GM10847 (cell line): ENCODE data around the gene LTBP4.

Experiments used
- POLR2A ChIP-seq: IDR thresholded peaks from 2 replicates; pipeline ENCODE4 v1.6.1; 2011; ENCODE audit not compliant: insufficient read length; ENCODE audit errors: extremely low read depth

The LTBP4 gene

GRCh38 chr19:40627486-40628279 is 26.5 kb downstream of the LTBP4 start:
- TF ChIP-seq POLR2A: no peak

GRCh38 chr19:40629346-40629745 is 28.2 kb downstream of the LTBP4 start:
- TF ChIP-seq POLR2A: no peak

DNA sequence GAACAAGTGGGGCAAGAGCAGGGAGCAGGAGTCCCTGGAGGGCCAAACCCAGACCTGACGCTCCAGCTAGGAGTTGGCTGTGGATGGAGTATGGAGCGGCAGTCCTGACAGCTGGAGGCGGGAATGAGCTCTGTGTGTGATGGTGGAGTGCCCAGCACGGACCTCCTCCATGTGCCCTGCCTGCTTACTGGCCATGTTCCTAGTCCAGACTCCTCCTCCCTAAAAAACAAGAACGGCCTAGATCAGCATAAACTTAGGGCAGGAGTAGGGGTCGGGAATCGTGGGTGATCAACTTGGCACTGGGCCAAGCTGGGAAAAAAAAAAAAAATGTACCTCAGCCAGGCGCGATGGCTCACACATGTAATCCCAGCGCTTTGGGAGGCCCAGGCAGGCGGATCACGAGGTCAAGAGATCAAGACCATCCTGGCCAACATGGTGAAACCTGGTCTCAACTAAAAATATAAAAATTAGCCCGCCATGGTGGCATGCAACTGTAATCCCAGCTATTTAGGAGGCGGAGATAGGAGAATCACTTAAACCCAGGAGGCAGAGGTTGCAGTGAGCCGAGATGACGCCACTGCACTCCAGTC is 29.5 kb downstream of the LTBP4 start:
- no peak for TF ChIP-seq POLR2A

DNA sequence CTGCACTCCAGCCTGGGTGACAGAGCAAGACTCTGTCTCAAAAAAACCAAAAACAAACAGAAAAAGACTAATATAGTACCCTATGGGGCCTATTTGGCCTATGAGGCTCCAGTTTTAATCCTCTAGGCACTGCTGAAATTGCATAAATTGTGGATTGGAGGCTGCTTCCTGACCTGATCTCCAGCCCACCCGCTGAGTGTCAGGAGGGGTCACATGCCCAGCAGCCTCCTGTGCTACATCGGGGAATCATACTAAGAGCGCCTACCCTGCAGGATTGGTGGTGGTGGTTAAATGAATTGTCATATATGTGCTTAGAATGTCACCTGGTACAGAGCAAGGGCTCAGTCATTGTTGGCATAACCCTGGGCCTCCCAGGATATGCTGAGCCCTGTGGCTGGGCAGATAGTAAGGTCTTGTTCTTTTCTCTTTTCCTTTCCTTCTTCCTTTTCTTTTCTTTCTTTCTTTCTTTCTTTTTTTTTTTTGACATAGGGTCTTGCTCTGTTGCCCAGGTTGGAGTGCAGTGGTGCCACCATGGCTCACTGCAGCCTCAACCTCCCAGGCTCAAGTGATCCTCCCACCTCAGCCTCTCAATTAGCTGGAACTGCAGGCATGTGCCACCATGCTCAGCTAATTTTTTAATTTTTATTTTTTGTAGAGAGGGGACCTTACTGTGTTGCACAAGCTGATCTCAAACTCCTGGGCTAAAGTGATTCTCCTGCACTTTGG is 31.3 kb downstream of the LTBP4 start:
- no peak for TF ChIP-seq POLR2A

- TF ChIP-seq POLR2A: no peak
These were observed 32.0 kb downstream of the LTBP4 start for GRCh38 chr19:40633207-40633606.

GRCh38 chr19:40638327-40638726 is 37.2 kb downstream of the LTBP4 start:
- no peak for TF ChIP-seq POLR2A

DNA sequence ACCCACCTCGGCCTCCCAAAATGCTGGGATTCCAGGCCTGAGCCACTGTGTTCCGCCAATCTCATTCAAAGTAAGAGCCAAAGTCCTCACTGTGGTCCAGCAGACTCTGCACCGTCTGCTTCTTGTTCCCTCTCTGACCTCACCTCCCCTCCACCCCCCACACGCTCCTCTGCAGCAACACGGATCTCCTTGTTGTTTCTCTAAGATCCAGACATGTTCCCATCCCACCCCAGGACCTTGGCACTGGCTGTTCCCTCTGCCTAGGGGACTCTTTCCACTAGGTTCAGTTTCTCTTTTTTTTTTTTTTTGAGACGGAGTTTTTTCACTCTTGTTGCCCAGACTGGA is 38.4 kb downstream of the LTBP4 start:
- TF ChIP-seq POLR2A: no peak

DNA sequence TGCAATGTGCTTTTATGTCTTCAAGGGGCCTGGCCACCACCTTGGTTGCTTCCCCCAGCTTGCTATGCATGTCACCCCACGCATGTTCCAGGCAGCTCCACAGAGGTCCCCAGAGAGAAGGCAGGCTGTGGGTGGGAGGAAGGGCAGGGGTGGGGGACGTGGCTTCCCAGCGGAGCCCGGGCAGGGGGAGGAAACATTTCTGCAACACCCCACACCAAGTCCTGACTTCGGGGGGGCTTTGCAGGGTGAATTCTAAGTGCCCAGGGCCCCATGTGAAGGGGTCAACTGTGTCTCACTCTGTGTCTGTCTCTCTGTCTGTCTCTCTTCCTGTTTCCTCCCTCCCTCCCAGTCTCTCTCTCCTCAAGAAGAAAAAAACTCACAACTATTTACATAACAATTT is 39.6 kb downstream of the LTBP4 start:
- no peak for TF ChIP-seq POLR2A

- TF ChIP-seq POLR2A: no peak
These were observed 40.1 kb downstream of the LTBP4 start for GRCh38 chr19:40641281-40641680.

- TF ChIP-seq POLR2A: no peak
These were observed 41.0 kb downstream of the LTBP4 start for GRCh38 chr19:40642051-40642706.

DNA sequence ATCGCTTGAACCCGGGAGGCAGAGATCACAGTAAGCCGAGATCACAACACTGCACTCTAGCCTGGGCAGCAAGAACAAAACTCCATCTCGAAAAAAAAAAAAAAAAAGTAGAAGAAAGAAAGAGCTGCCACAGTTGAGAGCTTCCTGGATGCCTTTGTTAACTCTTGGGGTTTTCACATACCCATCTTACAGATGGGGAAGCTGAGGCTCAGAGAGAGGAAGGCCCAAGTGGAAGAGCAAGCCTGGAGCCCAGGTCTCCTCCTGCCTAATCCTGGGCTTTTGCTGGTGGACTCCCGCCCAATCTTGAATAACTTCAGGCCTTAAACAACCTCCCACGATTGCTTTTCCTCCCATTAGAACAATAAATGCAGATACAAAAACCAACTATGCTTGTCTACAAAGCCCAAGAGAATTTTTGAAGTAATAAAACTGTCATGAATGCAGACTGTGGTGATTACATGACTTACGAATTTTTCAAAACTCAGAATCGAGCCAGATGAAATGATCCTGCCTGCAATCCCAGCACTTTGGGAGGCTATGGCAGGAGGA is 41.7 kb downstream of the LTBP4 start:
- TF ChIP-seq POLR2A: no peak

GRCh38 chr19:40646743-40647254 is 45.6 kb downstream of the LTBP4 start:
- no peak for TF ChIP-seq POLR2A

GRCh38 chr19:40650749-40651305 is 49.7 kb downstream of the LTBP4 start:
- no peak for TF ChIP-seq POLR2A

- no peak for TF ChIP-seq POLR2A
These were observed 56.9 kb downstream of the LTBP4 start for GRCh38 chr19:40658031-40658430.

GRCh38 chr19:40659116-40659515 is 57.9 kb downstream of the LTBP4 start:
- TF ChIP-seq POLR2A: no peak
